SU-DHL-6 (cell line): ENCODE data around the gene PRODH2.

Experiments
- H2AFZ ChIP-seq: fragments of 200-600 bp; sonication (generic); 2 replicates; pipeline ENCODE4 v1.6.1; 2014; ENCODE audit warnings: low read depth, mild to moderate bottlenecking, moderate library complexity, mixed read lengths, antibody characterized with exemption, low read length; ENCODE audit not compliant: severe bottlenecking
- H3F3A ChIP-seq: fragments of 200-600 bp; shearing (Covaris generic); 2 replicates; pipeline ENCODE4 v1.6.0; 2016; ENCODE audit warnings: antibody characterized with exemption, mild to moderate bottlenecking; ENCODE audit not compliant: insufficient read depth
- H3K27ac ChIP-seq: fragments of 200-600 bp; sonication (generic); 2 replicates; pipeline ENCODE4 v1.5.1; 2016; ENCODE audit warnings: low read depth, mild to moderate bottlenecking, low read length, moderate library complexity, mixed read lengths
- H3K27me3 ChIP-seq: fragments of 200-600 bp; sonication (generic), shearing (Covaris generic); 2 replicates; pipeline ENCODE4 v1.6.0; 2014; ENCODE audit warnings: mild to moderate bottlenecking, low read length
- H3K36me3 ChIP-seq: fragments of 200-600 bp; sonication (generic); 2 replicates; pipeline ENCODE4 v1.6.1; 2014; ENCODE audit warnings: mild to moderate bottlenecking, low read length, mixed read lengths
- H3K4me2 ChIP-seq: fragments of 300-600, 200-600 bp; shearing (Covaris generic), sonication (generic); 2 replicates; pipeline ENCODE4 v1.6.0; 2014; ENCODE audit warnings: low read length, low read depth, mild to moderate bottlenecking; ENCODE audit not compliant: poor library complexity, severe bottlenecking
- H3K4me3 ChIP-seq: fragments of 200-600 bp; sonication (generic); 2 replicates; pipeline ENCODE4 v1.5.1; 2014; ENCODE audit warnings: antibody characterized with exemption, low read length, mild to moderate bottlenecking, mixed read lengths; ENCODE audit not compliant: insufficient read depth, poor library complexity, severe bottlenecking
- H3K79me2 ChIP-seq: fragments of 200-600 bp; sonication (generic); 2 replicates; pipeline ENCODE4 v1.6.1; 2014; ENCODE audit warnings: mild to moderate bottlenecking, low read length, moderate library complexity; ENCODE audit not compliant: insufficient read depth
- H3K9ac ChIP-seq: fragments of 200-600 bp; sonication (generic); 2 replicates; pipeline ENCODE4 v1.7.0; 2014; ENCODE audit warnings: mild to moderate bottlenecking, low read length
- H3K9me2 ChIP-seq: fragments of 200-600 bp; sonication (generic); replicated peaks from 2 replicates; pipeline ENCODE4 v1.6.1; 2014; ENCODE audit warnings: low read length; ENCODE audit not compliant: insufficient read depth
- H3K9me3 ChIP-seq: fragments of 200-600 bp; sonication (generic); 2 replicates; pipeline ENCODE4 v1.6.1; 2014; ENCODE audit warnings: low read length, mixed read lengths; ENCODE audit not compliant: insufficient read depth
- H4K20me1 ChIP-seq: fragments of 200-600 bp; sonication (generic); 2 replicates; pipeline ENCODE4 v1.6.1; 2014; ENCODE audit warnings: low read depth, mild to moderate bottlenecking, antibody characterized with exemption, low read length, moderate library complexity, mixed read lengths
- CTCF ChIP-seq: fragments of 200-600 bp; sonication (generic); IDR thresholded peaks from one replicate; pipeline ENCODE4 v1.5.1; 2017; ENCODE audit warnings: antibody characterized with exemption, mild to moderate bottlenecking, low read length, moderate library complexity; ENCODE audit not compliant: insufficient read depth, poor library complexity, severe bottlenecking
- EZH2phosphoT487 ChIP-seq: fragments of 200-600 bp; sonication (generic), shearing (Covaris generic); conservative IDR thresholded peaks from 2 replicates; pipeline ENCODE4 v1.6.1; 2018; ENCODE audit warnings: mild to moderate bottlenecking, antibody characterized with exemption, low read length, moderate library complexity, mixed read lengths

PRODH2 gene

GRCh38 chr19:35759697-35760096 lies 52.9 kb downstream of the PRODH2 start:
- H4K20me1 ChIP-seq = no peaks in the 10 kb centered on the region
- H3K27ac ChIP-seq = no peak overlapping the region
- H3K27me3 ChIP-seq = no peaks in the 10 kb centered on the region
- no peaks in the 10 kb centered on the region for H3F3A ChIP-seq
- H3K4me3 ChIP-seq = no peak overlapping the region
- H2AFZ ChIP-seq = no peak overlapping the region
- H3K9me3 ChIP-seq = no peaks in the 10 kb centered on the region
- H3K9ac ChIP-seq = no peak overlapping the region
- peaks cover 17% of the 10 kb centered on the region for H3K79me2 ChIP-seq
- H3K4me2 ChIP-seq = peak overlapping the region; percentile 62
- H3K36me3 ChIP-seq = no peaks in the 10 kb centered on the region
- H3K9me2 ChIP-seq = no peaks in the 10 kb centered on the region
- TF ChIP-seq CTCF = no peak
- no peak for TF ChIP-seq EZH2phosphoT487

GRCh38 chr19:35757749-35758608 lies 54.7 kb downstream of the PRODH2 start, which contains the start of gene PROSER3:
TSS of gene PROSER3 (plus strand) at chr19:35758176. CDS start at chr19:35758216, 40 bp downstream.
- Histone ChIP-seq H4K20me1 (no peaks in the 10 kb centered on the region), H3K27me3 (no peaks in the 10 kb centered on the region), H3K9me2 (no peaks in the 10 kb centered on the region), H3K9ac (peak within 1 kb of the TSS; percentile 90), H3K9me3 (no peaks in the 10 kb centered on the region), H3K27ac (peak within 1 kb of the TSS; percentile 86), H3K79me2 (peaks cover 17% of the 10 kb centered on the region), H2AFZ (peak within 1 kb of the TSS; percentile 64), H3K4me3 (peak within 1 kb of the TSS; percentile 83), H3K36me3 (no peaks in the 10 kb centered on the region), H3F3A (no peaks in the 10 kb centered on the region), H3K4me2 (peak within 1 kb of the TSS; percentile 84)
- TF ChIP-seq EZH2phosphoT487 = no peak
- TF ChIP-seq CTCF = no peak

- Histone ChIP-seq H3K4me3 (peak overlapping the region; percentile 69), H3K27me3 (no peaks in the 10 kb centered on the region), H3K9me2 (no peaks in the 10 kb centered on the region), H3K36me3 (no peaks in the 10 kb centered on the region), H3K4me2 (peak overlapping the region; percentile 84), H2AFZ (no peak overlapping the region), H3K9ac (peak overlapping the region; percentile 81), H3K27ac (peak overlapping the region; percentile 66), H3K9me3 (no peaks in the 10 kb centered on the region), H4K20me1 (no peaks in the 10 kb centered on the region), H3F3A (no peaks in the 10 kb centered on the region), H3K79me2 (peaks cover 17% of the 10 kb centered on the region)
- no peak for TF ChIP-seq CTCF
- no peak for TF ChIP-seq EZH2phosphoT487
Measured at GRCh38 chr19:35757231-35757748, 55.4 kb downstream of the PRODH2 start.
